DOHH2 (cell line): ENCODE data around the gene NT5DC3.
"Not testable (repeated sequence)": the region's sequence is repeated elsewhere in the genome, so short reads cannot be mapped to it uniquely, and the experiment has no call there.

Experiments used
- H3F3A ChIP-seq: fragments of 200-600 bp; sonication (generic), shearing (Covaris generic); 2 replicates; pipeline ENCODE4 v1.6.0; 2016; ENCODE audit warnings: antibody characterized with exemption, mild to moderate bottlenecking; ENCODE audit not compliant: control insufficient read depth, insufficient read depth
- H3K27ac ChIP-seq: fragments of 200-600 bp; sonication (generic); 2 replicates; pipeline ENCODE4 v1.5.1; 2014; ENCODE audit warnings: low read depth, mild to moderate bottlenecking, low read length, moderate library complexity
- H3K27me3 ChIP-seq: fragments of 200-600 bp; sonication (generic); 2 replicates; pipeline ENCODE4 v1.6.1; 2014; ENCODE audit warnings: mild to moderate bottlenecking, low read length, mixed read lengths; ENCODE audit not compliant: control insufficient read depth
- H3K36me3 ChIP-seq: fragments of 200-600 bp; sonication (generic); 2 replicates; pipeline ENCODE4 v1.6.1; 2014; ENCODE audit warnings: mild to moderate bottlenecking, low read length, moderate library complexity, mixed read lengths; ENCODE audit not compliant: control insufficient read depth
- H3K4me1 ChIP-seq: fragments of 200-600 bp; sonication (generic); 2 replicates; pipeline ENCODE4 v1.6.1; 2014; ENCODE audit warnings: mild to moderate bottlenecking, low read length, mixed read lengths; ENCODE audit not compliant: control insufficient read depth
- H3K4me2 ChIP-seq: fragments of 200-600 bp; sonication (generic); 2 replicates; pipeline ENCODE4 v1.6.0; 2014; ENCODE audit warnings: mild to moderate bottlenecking, low read length, moderate library complexity
- H3K4me3 ChIP-seq: fragments of 200-600 bp; sonication (generic); 2 replicates; pipeline ENCODE4 v1.5.1; 2014; ENCODE audit warnings: mild to moderate bottlenecking, low read length, mixed read lengths
- H3K79me2 ChIP-seq: fragments of 200-600 bp; sonication (generic); 2 replicates; pipeline ENCODE4 v1.6.1; 2014; ENCODE audit warnings: mild to moderate bottlenecking, low read length, mixed read lengths; ENCODE audit not compliant: control insufficient read depth
- H3K9me2 ChIP-seq: fragments of 200-600 bp; sonication (generic); replicated peaks from 2 replicates; pipeline ENCODE4 v1.6.1; 2014; ENCODE audit warnings: mild to moderate bottlenecking, low read length, mixed read lengths; ENCODE audit not compliant: control insufficient read depth
- H3K9me3 ChIP-seq: fragments of 200-600 bp; sonication (generic); 2 replicates; pipeline ENCODE4 v1.6.1; 2014; ENCODE audit warnings: antibody characterized with exemption, low read length, mixed read lengths; ENCODE audit not compliant: control insufficient read depth, insufficient read depth
- H4K20me1 ChIP-seq: fragments of 200-600 bp; sonication (generic); 2 replicates; pipeline ENCODE4 v1.6.0; 2014; ENCODE audit warnings: low read depth, mild to moderate bottlenecking, antibody characterized with exemption, low read length, moderate library complexity; ENCODE audit not compliant: control insufficient read depth, insufficient read depth
- EZH2phosphoT487 ChIP-seq: fragments of 200-600 bp; sonication (generic); IDR thresholded peaks from 2 replicates; pipeline ENCODE4 v1.6.1; 2017; ENCODE audit warnings: borderline replicate concordance, mild to moderate bottlenecking, antibody characterized with exemption, low read length, moderate library complexity, mixed read lengths
- TF ChIP-seq, protein P1 (sequence below): fragments of 200-600 bp; sonication (generic); IDR thresholded peaks from one replicate; pipeline ENCODE4 v1.5.1; 2014; ENCODE audit warnings: antibody characterized with exemption, mild to moderate bottlenecking, low read depth, low read length; ENCODE audit not compliant: poor library complexity, severe bottlenecking

Gene NT5DC3

GRCh38 chr12:103811791-103812190 lies 29.2 kb downstream of the NT5DC3 start:
- Histone ChIP-seq H3K9me2 (no peaks in the 10 kb centered on the region), H3K27ac (no peak overlapping the region), H3F3A (no peaks in the 10 kb centered on the region), H3K27me3 (no peaks in the 10 kb centered on the region), H3K4me1 (no peaks in the 10 kb centered on the region), H3K4me3 (no peak overlapping the region), H3K79me2 (no peaks in the 10 kb centered on the region), H3K4me2 (no peak overlapping the region), H3K9me3 (no peaks in the 10 kb centered on the region), H3K36me3 (no peaks in the 10 kb centered on the region), H4K20me1 (no peaks in the 10 kb centered on the region)
- TF ChIP-seq, protein P1, sequence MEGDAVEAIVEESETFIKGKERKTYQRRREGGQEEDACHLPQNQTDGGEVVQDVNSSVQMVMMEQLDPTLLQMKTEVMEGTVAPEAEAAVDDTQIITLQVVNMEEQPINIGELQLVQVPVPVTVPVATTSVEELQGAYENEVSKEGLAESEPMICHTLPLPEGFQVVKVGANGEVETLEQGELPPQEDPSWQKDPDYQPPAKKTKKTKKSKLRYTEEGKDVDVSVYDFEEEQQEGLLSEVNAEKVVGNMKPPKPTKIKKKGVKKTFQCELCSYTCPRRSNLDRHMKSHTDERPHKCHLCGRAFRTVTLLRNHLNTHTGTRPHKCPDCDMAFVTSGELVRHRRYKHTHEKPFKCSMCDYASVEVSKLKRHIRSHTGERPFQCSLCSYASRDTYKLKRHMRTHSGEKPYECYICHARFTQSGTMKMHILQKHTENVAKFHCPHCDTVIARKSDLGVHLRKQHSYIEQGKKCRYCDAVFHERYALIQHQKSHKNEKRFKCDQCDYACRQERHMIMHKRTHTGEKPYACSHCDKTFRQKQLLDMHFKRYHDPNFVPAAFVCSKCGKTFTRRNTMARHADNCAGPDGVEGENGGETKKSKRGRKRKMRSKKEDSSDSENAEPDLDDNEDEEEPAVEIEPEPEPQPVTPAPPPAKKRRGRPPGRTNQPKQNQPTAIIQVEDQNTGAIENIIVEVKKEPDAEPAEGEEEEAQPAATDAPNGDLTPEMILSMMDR: no peak
- TF ChIP-seq EZH2phosphoT487: no peak

- Histone ChIP-seq H3K4me1 (no peaks in the 10 kb centered on the region), H3K9me2 (no peaks in the 10 kb centered on the region), H3K9me3 (no peaks in the 10 kb centered on the region), H3K4me2 (no peak overlapping the region), H3K27me3 (no peaks in the 10 kb centered on the region), H4K20me1 (no peaks in the 10 kb centered on the region), H3K4me3 (no peak overlapping the region), H3K79me2 (no peaks in the 10 kb centered on the region), H3K27ac (no peak overlapping the region), H3K36me3 (no peaks in the 10 kb centered on the region), H3F3A (no peaks in the 10 kb centered on the region)
- TF ChIP-seq EZH2phosphoT487: no peak
- TF ChIP-seq, protein P1: no peak
Observed at GRCh38 chr12:103810111-103810510, 30.9 kb downstream of the NT5DC3 start.

DNA sequence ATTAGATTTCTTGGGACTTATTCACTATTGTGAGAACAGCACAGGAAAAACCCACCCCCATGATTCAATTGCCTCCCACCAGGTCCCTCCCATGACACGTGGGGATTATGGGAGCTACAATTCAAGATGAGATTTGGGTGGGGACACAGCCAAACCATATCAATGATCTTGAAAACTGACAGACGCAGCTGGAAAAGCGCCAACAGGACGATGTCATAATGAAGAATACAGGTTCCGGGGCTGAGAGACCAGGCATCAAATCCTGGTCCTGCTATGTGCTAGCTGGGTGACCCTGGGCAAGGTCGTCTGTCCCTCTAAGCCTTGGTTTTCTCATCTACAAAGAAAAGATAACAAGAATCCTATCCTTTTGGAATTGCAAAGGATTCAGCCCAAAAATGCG lies 31.4 kb downstream of the NT5DC3 start:
- not testable (repeated sequence) for H3F3A ChIP-seq, H3K4me3 ChIP-seq, H3K36me3 ChIP-seq, H3K4me1 ChIP-seq, H3K9me2 ChIP-seq, H3K27me3 ChIP-seq, H3K79me2 ChIP-seq, H3K4me2 ChIP-seq, H4K20me1 ChIP-seq, H3K27ac ChIP-seq, H3K9me3 ChIP-seq

DNA sequence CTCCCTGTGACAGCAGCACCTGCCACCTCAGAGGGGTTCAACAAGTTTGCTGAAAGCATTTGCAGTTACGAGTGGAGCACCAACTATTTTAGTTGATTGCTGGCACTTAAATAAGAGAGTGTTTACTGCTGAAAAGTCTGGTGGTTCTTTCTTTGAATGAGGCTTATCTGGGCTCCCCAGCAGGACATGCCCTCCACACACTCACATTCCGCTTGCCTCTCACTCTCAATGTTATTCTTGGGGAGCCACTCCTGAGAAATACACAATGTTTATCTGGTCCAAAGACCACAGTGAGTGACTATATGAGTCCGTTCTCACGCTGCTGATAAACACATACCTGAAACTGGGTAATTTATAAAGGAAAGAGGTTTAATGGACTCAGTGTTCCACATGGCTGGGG lies 31.9 kb downstream of the NT5DC3 start:
- Histone ChIP-seq H4K20me1 (no peaks in the 10 kb centered on the region), H3F3A (no peaks in the 10 kb centered on the region), H3K27ac (no peak overlapping the region), H3K4me2 (no peak overlapping the region), H3K79me2 (no peaks in the 10 kb centered on the region), H3K9me3 (no peaks in the 10 kb centered on the region), H3K36me3 (no peaks in the 10 kb centered on the region), H3K27me3 (no peaks in the 10 kb centered on the region), H3K4me1 (no peaks in the 10 kb centered on the region), H3K9me2 (no peaks in the 10 kb centered on the region), H3K4me3 (no peak overlapping the region)
- TF ChIP-seq, protein P1: no peak
- TF ChIP-seq EZH2phosphoT487: no peak
